ENCODE results near the gene STAC. TPM values are rescaled to one million over a fixed set of nuclear protein-coding genes. Genes with fewer than 3 reads are reported as not detected.
"Not testable (repeated sequence)": the region's sequence is repeated elsewhere in the genome, so short reads cannot be mapped to it uniquely, and the experiment has no call there.

STAC gene
- total RNA-seq, 3 donors from 2014 or later, result 0.43 to 4.5 TPM; not detected in 1

- H3K4me1 ChIP-seq (ENCODE audit: low read depth), result no peaks in the 10 kb centered on the region
- peak; percentile 34 for ATAC-seq
- peak in 1 of 3 donors; percentile 4 for DNase-seq
- intact Hi-C loops (cut with DNase I, micrococcal nuclease), result no loop called here
- no peak overlapping the region for H3K4me3 ChIP-seq
- H3K9me3 ChIP-seq, result no peaks in the 10 kb centered on the region
- no peaks in the 10 kb centered on the region for H3K36me3 ChIP-seq (ENCODE audit: low read depth)
- no peak for TF ChIP-seq CTCF (IDR thresholded peaks at IDR 0.05)
These were observed 114.3 kb downstream of the STAC start for GRCh38 chr3:36494461-36495109.

GRCh38 chr3:36496684-36497633 lies 116.7 kb downstream of the STAC start:
- ATAC-seq (no peak), DNase-seq (no peak)
- Histone ChIP-seq H3K36me3 (ENCODE audit: low read depth) (no peaks in the 10 kb centered on the region), H3K4me1 (ENCODE audit: low read depth) (no peaks in the 10 kb centered on the region), H3K9me3 (no peaks in the 10 kb centered on the region), H3K4me3 (no peak overlapping the region)
- intact Hi-C loops (cut with DNase I, micrococcal nuclease), result no loop called here
- no peak for TF ChIP-seq CTCF (IDR thresholded peaks at IDR 0.05)

GRCh38 chr3:36500053-36500452 lies 119.7 kb downstream of the STAC start:
- H3K9me3 ChIP-seq; DNase-seq; intact Hi-C loops (cut with DNase I, micrococcal nuclease); H3K4me1 ChIP-seq (ENCODE audit: low read depth); H3K4me3 ChIP-seq; H3K36me3 ChIP-seq (ENCODE audit: low read depth); ATAC-seq: not testable (repeated sequence)

GRCh38 chr3:36501616-36502015 lies 121.3 kb downstream of the STAC start:
- H3K9me3 ChIP-seq, result no peaks in the 10 kb centered on the region
- ATAC-seq (no peak), DNase-seq (no peak)
- TF ChIP-seq CTCF (IDR thresholded peaks at IDR 0.05), result no peak
- H3K36me3 ChIP-seq (ENCODE audit: low read depth), result no peaks in the 10 kb centered on the region
- intact Hi-C loops (cut with DNase I, micrococcal nuclease), result no loop called here
- H3K4me1 ChIP-seq (ENCODE audit: low read depth), result no peaks in the 10 kb centered on the region
- no peak overlapping the region for H3K4me3 ChIP-seq

- Histone ChIP-seq H3K4me1 (ENCODE audit: low read depth) (no peaks in the 10 kb centered on the region), H3K4me3 (no peak overlapping the region), H3K9me3 (peaks cover 2% of the 10 kb centered on the region), H3K36me3 (ENCODE audit: low read depth) (no peaks in the 10 kb centered on the region)
- ATAC-seq (no peak), DNase-seq (no peak)
- no peak for TF ChIP-seq CTCF (IDR thresholded peaks at IDR 0.05)
- intact Hi-C loops (cut with DNase I, micrococcal nuclease), result no loop called here
These were observed 125.1 kb downstream of the STAC start for GRCh38 chr3:36505393-36505792.
